ENCODE measurements around the gene KCNJ15. TPM values are rescaled to one million over a fixed set of nuclear protein-coding genes. Genes with fewer than 3 reads are reported as not detected.

The KCNJ15 gene
- total and polyA plus RNA-seq, 2 experiments from 2014 or later = not detected

- no peak for TF ChIP-seq POLR2AphosphoS5 (IDR thresholded peaks at IDR 0.05; ENCODE audit: low read depth)
- TF ChIP-seq ZNF462 (CRISPR knock-in tag; IDR thresholded peaks at IDR 0.05) = no peak
Observed at GRCh38 chr21:38280867-38281266, 24.1 kb downstream of the KCNJ15 start (continued).

- H3K27ac Mint-ChIP-seq = no peak overlapping the region
- Histone ChIP-seq H3K27ac (ENCODE audit: low read depth) (no peak overlapping the region), H3K4me2 (no peak overlapping the region), H3F3A (replicated peaks; ENCODE audit: low read depth) (no peaks in the 10 kb centered on the region), H3K36me3 (ENCODE audit: insufficient read depth) (no peaks in the 10 kb centered on the region), H3K79me2 (replicated peaks; ENCODE audit: insufficient read depth) (no peaks in the 10 kb centered on the region), H4K20me1 (replicated peaks; ENCODE audit: insufficient read depth) (no peaks in the 10 kb centered on the region), H3K27me3 (ENCODE audit: insufficient read depth) (no peaks in the 10 kb centered on the region), H3K9me2 (ENCODE audit: insufficient read depth) (0 out of 2 replicates have a peak, but pooled peaks cover 12% of the 10 kb centered on the region), H3K4me1 (ENCODE audit: insufficient read depth) (no peaks in the 10 kb centered on the region), H2AFZ (no peak overlapping the region), H3K4me3 (no peak overlapping the region)
- no peaks in the 10 kb centered on the region for H3K4me1 Mint-ChIP-seq
- no peaks in the 10 kb centered on the region for H3K36me3 Mint-ChIP-seq (ENCODE audit: low read depth)
- no peaks in the 10 kb centered on the region for H3K9me3 Mint-ChIP-seq
- ATAC-seq = no peak
- no peak overlapping the region for H3K4me3 Mint-ChIP-seq
- no peak for DNase-seq (ENCODE audit: low spot score)
- H3K27me3 Mint-ChIP-seq (ENCODE audit: insufficient read depth, low read depth, poor library complexity) = peaks cover 6% of the 10 kb centered on the region
- TF ChIP-seq CREB1 (CRISPR knock-in tag; IDR thresholded peaks at IDR 0.05; ENCODE audit: low read depth) (no peak), ETS1 (IDR thresholded peaks at IDR 0.05) (no peak), POLR2AphosphoS5 (IDR thresholded peaks at IDR 0.05; ENCODE audit: low read depth) (no peak), EZH2phosphoT487 (IDR thresholded peaks at IDR 0.05; ENCODE audit: unreplicated experiment) (no peak)
Observed at GRCh38 chr21:38282921-38283320, 26.1 kb downstream of the KCNJ15 start.

Measured in GM23338 (cell line).